NCI-H748 (cell line): ENCODE data around the gene ATXN3L.
"Not testable (repeated sequence)": the region's sequence is repeated elsewhere in the genome, so short reads cannot be mapped to it uniquely, and the experiment has no call there.

ENCODE experiments used
- DNase-seq: peaks from one replicate; lab custom pipeline; 2025; ENCODE audit not compliant: unreplicated experiment; lab: John Stamatoyannopoulos, UW

ATXN3L gene

DNA sequence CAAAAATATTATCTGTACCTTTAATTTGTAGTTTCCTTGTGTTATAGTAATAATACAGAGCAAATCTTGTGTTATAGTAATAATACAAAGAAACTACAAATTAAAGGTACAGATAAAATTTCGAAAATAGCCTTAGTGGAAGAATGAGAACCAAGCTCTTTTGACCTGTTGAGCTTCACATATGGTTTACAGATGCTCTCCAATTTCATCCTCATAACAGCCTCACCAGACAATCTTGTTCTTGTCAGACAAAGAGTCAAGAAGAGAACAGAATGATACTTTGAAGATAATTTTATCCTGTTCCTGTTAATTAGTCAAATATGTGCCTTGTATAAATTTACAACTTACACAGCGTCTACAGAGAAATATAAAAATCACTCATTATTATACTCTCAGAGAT, 12.8 kb downstream of the ATXN3L start:
- no peak for DNase-seq

DNA sequence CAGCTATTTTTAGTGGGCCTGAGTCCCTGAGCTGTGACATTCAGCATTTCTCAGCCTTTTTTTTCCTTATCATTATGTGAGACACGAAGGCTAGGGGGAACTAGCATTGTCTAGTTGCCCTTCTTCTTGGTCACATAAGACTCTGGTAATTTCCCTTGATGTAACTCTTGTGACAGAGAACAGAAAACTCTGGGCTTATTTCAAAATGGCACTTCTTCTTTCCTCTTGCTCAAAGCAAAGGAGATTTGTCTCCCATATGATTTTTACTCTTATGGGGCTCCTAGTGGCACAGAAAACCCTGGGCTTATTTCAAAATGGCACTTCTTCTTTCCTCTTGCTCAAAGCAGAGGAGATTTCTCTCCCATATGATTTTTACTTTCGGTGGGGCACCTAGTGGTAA, 14.7 kb downstream of the ATXN3L start:
- no peak for DNase-seq

- DNase-seq, result no peak
Measured at GRCh38 chrX:13304052-13304451, 15.8 kb downstream of the ATXN3L start.

DNA sequence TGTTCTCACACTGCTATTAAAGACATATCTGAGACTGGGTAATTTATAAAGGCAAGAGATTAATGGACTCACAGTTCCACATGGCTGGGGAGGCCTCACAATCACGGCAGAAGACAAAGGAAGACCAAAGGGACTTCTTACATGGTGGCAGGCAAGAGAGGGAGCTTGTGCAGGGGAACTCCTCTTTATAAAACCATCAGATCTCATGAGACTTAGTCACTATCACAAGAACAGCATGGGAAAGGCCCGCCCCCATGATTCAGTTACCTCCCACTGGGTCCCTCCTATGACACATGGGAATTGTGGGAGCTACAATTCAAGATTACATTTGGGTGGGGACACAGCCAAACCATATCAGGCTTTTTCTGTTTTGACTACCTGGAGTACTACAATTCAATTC, 16.6 kb downstream of the ATXN3L start:
- not testable (repeated sequence) for DNase-seq

DNA sequence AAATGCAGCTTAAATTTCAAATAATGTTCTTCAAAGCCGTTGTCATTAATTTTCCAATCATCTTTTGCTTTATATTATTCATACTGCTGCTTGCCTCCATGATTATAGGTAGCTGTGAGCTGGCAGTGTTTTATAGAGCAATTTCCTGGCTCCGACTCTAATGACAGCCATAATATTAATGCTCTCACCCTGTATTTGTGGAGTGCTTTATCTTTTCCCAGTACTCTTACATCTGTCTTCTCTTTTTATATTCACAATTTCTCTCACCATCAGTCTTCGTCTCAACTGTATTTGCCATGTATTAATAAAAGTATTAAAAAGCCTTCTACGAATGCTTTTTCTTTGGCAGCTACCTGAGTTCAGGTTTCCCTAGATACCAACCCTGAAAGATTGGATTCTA, 21.0 kb downstream of the ATXN3L start:
- peak; percentile 57 for DNase-seq

- no peak for DNase-seq
Measured at GRCh38 chrX:13295841-13296240, 24.0 kb downstream of the ATXN3L start.

DNA sequence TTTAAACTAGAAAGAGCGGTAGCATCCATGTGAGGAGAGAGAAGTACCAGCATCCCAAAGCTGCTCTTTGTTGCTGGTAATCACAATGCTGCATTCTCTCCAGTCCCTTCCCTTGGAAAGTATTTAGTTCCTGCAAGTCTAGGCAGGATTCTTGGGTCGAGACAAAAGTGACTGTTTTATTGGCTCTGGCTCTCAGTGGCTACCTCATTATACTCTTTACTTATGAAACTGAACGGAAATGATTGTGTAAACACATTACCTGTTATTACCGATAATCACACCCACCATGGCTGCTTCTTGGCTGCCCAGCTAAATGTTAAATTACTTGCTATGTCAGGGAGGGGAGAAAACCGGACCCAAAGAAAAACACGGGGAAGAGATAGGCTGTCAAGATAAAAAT, 26.2 kb downstream of the ATXN3L start:
- DNase-seq, result peak; percentile 98

DNA sequence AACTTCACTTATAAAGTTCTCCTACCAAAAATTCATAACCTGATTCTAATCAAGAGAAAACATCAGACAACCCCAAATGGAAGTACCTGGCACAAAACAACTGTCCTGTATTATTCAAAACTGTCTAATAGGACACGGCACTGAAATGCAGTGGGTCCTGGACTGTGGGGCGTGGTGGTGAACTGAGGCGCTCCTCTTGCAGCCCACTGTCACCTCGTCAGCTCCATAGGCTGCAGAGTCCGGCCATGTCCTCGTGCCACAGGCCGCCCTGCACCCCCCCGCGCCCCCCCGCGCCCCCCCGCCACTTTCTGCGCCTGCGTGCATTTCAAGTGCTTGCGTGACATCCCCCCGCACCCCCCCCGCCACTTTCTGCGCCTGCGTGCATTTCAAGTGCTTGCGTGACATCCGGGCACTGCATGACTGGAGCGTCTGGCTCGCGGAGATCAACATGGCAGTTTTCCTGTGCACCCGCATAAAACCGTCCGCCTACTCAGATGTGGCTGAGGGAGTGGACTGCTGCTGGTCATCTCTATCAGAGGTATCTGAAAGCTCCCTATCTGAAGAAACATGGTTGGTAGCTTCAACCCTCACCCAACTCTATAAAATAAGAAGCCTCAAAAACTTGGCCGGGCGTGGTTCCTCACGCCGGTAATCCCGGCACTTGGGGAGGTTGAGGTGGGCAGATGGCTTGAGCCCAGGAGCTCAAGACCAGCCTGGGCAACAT, 28.8 kb downstream of the ATXN3L start:
- no peak for DNase-seq

DNA sequence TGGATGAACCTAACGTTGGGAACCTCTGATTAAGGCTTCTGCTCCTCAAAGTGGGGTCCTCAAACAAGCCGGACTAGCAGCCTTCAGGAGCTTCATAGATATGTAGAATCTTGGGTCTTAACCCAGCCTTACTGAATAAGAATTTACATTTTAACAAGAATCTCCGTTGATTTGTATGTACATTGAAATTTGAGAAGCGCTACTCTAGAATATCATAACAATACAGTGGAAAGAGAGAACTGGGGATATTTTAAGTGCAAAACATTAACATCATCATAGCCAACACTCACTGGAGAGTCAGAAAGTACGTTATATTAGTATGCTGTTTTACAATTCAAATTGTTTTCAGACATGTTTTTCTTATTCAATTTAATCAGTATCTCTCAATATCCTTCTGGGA, 31.2 kb downstream of the ATXN3L start:
- no peak for DNase-seq

DNA sequence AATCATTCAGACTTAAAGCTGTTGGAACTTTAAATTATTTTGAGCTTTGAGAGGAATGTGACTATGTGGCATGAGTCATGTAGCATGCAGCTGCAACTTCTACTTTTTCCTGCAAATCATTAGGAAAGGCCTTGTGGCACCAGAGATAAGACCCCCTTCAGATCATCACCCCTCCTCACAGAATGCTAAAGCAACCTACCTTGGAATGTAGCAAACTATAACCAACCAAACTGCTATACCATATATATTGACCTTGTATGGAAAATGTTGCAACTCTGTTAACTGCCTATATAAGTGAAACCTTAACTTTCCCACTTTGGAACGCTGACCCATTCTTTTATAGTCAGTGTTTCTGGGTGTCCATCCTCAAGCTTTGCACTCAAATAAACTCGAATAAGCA, 32.0 kb downstream of the ATXN3L start:
- DNase-seq, result no peak

GRCh38 chrX:13285693-13286092, 34.2 kb downstream of the ATXN3L start:
- DNase-seq, result no peak

DNA sequence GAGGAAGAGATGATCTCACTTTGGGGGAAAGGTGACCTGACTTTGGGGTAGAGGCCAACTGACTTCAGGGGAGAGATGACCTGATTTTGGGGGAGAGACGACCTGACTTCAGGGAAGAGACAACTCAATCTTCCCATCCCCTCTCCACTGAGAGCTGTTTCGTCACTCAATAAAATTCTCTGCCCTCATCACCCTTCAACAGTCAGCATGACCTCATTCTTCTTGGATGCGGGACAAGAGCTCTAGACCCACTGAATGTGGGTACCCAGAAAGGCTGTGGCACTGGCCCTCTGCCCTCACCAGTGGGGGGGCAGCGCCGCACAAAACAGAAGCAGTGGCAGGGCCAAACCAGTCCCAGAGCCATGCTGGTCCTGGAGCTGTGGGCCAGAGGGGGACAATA, 34.6 kb downstream of the ATXN3L start:
- no peak for DNase-seq

DNA sequence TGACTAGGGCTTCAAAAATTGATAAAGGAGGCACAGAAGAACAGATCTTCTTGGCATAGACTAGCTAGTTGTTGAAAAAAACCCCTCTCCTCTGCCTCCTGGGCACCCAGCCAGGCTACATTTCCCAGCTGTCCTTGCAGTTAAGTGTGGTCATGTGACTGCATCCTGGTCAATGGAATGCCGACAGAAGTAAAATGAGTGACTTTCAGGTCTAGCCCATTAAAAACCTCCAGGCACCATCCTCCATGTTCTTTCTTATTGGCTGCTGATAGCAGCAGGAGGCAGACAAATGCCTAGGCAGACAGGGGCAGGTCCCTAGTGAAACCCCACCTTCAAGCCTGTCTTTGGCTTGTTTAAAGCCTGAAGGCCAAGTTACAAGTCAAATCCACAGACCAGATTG, 35.3 kb downstream of the ATXN3L start:
- no peak for DNase-seq

- DNase-seq, result peak; percentile 52
Measured at GRCh38 chrX:13283950-13284546, 35.8 kb downstream of the ATXN3L start.

GRCh38 chrX:13283512-13283911, 36.3 kb downstream of the ATXN3L start:
- peak; percentile 34 for DNase-seq

- no peak for DNase-seq
Measured at GRCh38 chrX:13281289-13281688, 38.6 kb downstream of the ATXN3L start.

DNA sequence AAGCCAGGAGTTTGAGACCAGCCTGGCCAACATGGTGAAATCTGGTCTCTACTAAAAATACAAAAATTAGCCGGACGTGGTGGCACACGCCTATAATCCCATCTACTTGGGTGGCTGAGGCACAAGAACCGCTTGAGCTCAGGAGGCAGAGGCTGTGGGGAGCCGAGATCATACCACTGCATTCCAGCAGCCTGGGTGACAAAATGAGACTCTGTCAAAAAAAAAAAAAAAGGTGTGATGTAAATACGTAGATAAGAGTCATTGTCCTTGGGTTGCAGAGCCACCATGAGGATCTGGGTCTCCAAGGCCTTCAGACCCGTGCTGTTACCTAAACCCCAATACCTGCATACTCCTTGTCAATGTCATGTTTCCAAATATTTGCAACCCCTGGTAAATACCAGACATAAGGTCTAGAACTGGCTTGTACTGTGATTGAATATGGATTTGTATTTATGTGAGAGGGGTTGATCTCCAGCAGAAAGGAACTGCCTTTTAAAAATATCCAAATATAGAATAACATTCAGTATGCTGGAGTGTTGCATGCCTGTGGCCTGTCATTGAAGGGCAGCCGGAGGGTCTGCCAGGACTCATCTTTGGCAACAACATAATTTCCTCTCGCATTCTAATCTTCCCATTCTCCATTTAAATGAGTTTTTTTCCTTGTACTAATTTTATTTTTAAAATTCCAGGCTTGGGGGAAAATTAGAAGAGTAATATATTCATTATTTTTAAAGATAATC, 40.4 kb downstream of the ATXN3L start:
- no peak for DNase-seq

DNA sequence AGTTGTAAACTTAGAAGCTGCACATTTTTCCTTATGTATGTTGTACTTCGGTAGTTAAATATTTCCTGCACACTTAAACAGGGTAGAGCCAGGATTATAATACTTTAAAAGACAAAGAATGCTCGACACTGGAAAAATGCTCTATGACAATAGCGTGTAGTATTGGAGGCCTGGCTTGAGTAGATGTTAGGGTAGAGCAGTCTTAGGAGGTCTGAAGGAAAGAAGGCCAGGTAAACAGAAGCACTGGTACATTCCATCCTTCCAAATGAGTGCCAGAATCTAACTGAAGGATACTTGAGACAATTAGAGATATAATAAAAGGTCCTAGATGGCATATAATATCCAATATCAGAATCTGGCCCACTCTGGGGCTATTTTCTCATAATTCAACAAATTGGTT, 42.3 kb downstream of the ATXN3L start:
- no peak for DNase-seq

DNA sequence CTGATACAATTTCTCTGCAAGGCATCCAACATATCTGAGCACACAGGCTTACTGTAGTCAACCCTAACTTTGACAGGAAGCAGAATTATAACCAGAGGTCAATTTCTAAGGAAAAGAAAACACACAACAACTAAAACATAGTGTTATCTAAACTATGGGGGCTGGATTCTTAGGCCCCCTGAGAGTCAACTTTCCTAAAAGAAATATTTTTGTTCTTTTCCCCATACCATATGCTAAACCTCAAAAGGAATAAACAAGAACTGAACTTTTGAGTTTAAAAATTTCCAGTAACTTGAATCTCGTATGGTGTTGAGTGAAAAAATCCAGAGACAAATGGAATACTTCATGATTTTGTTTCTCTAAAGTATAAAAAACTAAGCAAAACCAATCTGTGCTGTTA, 42.9 kb downstream of the ATXN3L start:
- DNase-seq, result no peak

- no peak for DNase-seq
Measured at GRCh38 chrX:13275031-13275430, 44.8 kb downstream of the ATXN3L start.

- DNase-seq, result no peak
Measured at GRCh38 chrX:13272426-13272825, 47.4 kb downstream of the ATXN3L start.

GRCh38 chrX:13271511-13271910, 48.3 kb downstream of the ATXN3L start:
- DNase-seq, result no peak
